ENCODE results near the gene PSMD13.

PSMD13 gene

GRCh38 chr11:271319-271715 is 34.5 kb downstream of the PSMD13 start:
- Histone ChIP-seq H3K9me3 (ENCODE audit: control extremely low read depth in 1 of 5, control insufficient read depth in 4 of 5, insufficient read depth in 2 of 5, low read depth in 1 of 5, low read length in 4 of 5) (peaks cover 0 to 1% (median 0%) of the 10 kb centered on the region in 5 experiments), H3K4me1 (ENCODE audit: control extremely low read depth in 1 of 4, control insufficient read depth in 4 of 4, insufficient read depth in 4 of 4, low read length in 3 of 4) (peaks cover 9 to 40% (median 28%) of the 10 kb centered on the region in 4 experiments), H3K27ac (ENCODE audit: insufficient read depth in 1 of 2, low read depth in 1 of 2, low read length in 2 of 2, poor library complexity in 1 of 2, severe bottlenecking in 2 of 2) (no peak overlapping the region), H3K27me3 (replicated peaks in 2 of 5; ENCODE audit: control insufficient read depth in 4 of 5, insufficient read depth in 5 of 5, low read length in 4 of 5) (no peaks in the 10 kb centered on the region), H3K4me3 (ENCODE audit: control insufficient read depth in 1 of 7, extremely low read depth in 1 of 7, insufficient read depth in 4 of 7, low read depth in 2 of 7, low read length in 6 of 7) (no peak overlapping the region), H3K36me3 (ENCODE audit: control insufficient read depth in 4 of 4, insufficient read depth in 4 of 4, low read length in 3 of 4) (peaks cover 0 to 2% (median 0%) of the 10 kb centered on the region in 4 experiments)
- POLR2A ChIA-PET = no interaction called here
- DNase-seq = no peak
- WGBS (ENCODE audit: insufficient coverage) = 97% methylated on average over 8 of the region's 8 CpGs
- CTCF ChIA-PET = interaction anchor here (1.2 to 1.8 kb wide), 4 partner anchors 10 to 20 kb away, joined by 3 to 5 read pairs (median 4); partner anchors contain the start of gene PGGHG

- 98% methylated on average over 18 of the region's 22 CpGs for WGBS (ENCODE audit: insufficient coverage)
- Histone ChIP-seq H3K36me3 (ENCODE audit: control insufficient read depth in 4 of 4, insufficient read depth in 4 of 4, low read length in 3 of 4) (peaks cover 0 to 2% (median 0%) of the 10 kb centered on the region in 4 experiments), H3K9me3 (ENCODE audit: control extremely low read depth in 1 of 5, control insufficient read depth in 4 of 5, insufficient read depth in 2 of 5, low read depth in 1 of 5, low read length in 4 of 5) (peaks cover 0 to 5% (median 0%) of the 10 kb centered on the region in 5 experiments), H3K27ac (ENCODE audit: insufficient read depth in 1 of 2, low read depth in 1 of 2, low read length in 2 of 2, poor library complexity in 1 of 2, severe bottlenecking in 2 of 2) (no peak overlapping the region), H3K27me3 (replicated peaks in 2 of 5; ENCODE audit: control insufficient read depth in 4 of 5, insufficient read depth in 5 of 5, low read length in 4 of 5) (no peaks in the 10 kb centered on the region), H3K4me1 (ENCODE audit: control extremely low read depth in 1 of 4, control insufficient read depth in 4 of 4, insufficient read depth in 4 of 4, low read length in 3 of 4) (peaks cover 9 to 40% (median 28%) of the 10 kb centered on the region in 4 experiments), H3K4me3 (ENCODE audit: control insufficient read depth in 1 of 7, extremely low read depth in 1 of 7, insufficient read depth in 4 of 7, low read depth in 2 of 7, low read length in 6 of 7) (no peak overlapping the region)
- POLR2A ChIA-PET = no interaction called here
- CTCF ChIA-PET = interaction anchor here (1.2 to 1.8 kb wide), 4 partner anchors 8 to 21 kb away, joined by 3 to 5 read pairs (median 4); partner anchors contain the start of gene PGGHG
- no peak for DNase-seq
Observed at GRCh38 chr11:272195-272930, 35.6 kb downstream of the PSMD13 start.

- Histone ChIP-seq H3K4me3 (ENCODE audit: control insufficient read depth in 1 of 7, extremely low read depth in 1 of 7, insufficient read depth in 4 of 7, low read depth in 2 of 7, low read length in 6 of 7) (no peak overlapping the region), H3K27ac (ENCODE audit: insufficient read depth in 1 of 2, low read depth in 1 of 2, low read length in 2 of 2, poor library complexity in 1 of 2, severe bottlenecking in 2 of 2) (no peak overlapping the region), H3K4me1 (ENCODE audit: control extremely low read depth in 1 of 4, control insufficient read depth in 4 of 4, insufficient read depth in 4 of 4, low read length in 3 of 4) (peaks cover 9 to 35% (median 25%) of the 10 kb centered on the region in 4 experiments), H3K27me3 (replicated peaks in 2 of 5; ENCODE audit: control insufficient read depth in 4 of 5, insufficient read depth in 5 of 5, low read length in 4 of 5) (peaks cover 0 to under 1% (median 0%) of the 10 kb centered on the region in 5 experiments), H3K9me3 (ENCODE audit: control extremely low read depth in 1 of 5, control insufficient read depth in 4 of 5, insufficient read depth in 2 of 5, low read depth in 1 of 5, low read length in 4 of 5) (peaks cover 0 to 5% (median 0%) of the 10 kb centered on the region in 5 experiments), H3K36me3 (ENCODE audit: control insufficient read depth in 4 of 4, insufficient read depth in 4 of 4, low read length in 3 of 4) (peaks cover 0 to 2% (median 0%) of the 10 kb centered on the region in 4 experiments)
- ChIA-PET CTCF (no interaction called here), POLR2A (no interaction called here)
- 99% methylated on average over 6 of the region's 6 CpGs for WGBS (ENCODE audit: insufficient coverage)
- no peak for DNase-seq
Observed at GRCh38 chr11:272931-273198, 36.1 kb downstream of the PSMD13 start.

- H3K27ac ChIP-seq (ENCODE audit: insufficient read depth in 1 of 2, low read depth in 1 of 2, low read length in 2 of 2, poor library complexity in 1 of 2, severe bottlenecking in 2 of 2) = no peak overlapping the region
- CTCF ChIA-PET = interaction anchor here (0.6 to 1.7 kb wide), 2 partner anchors 21 to 66 kb away, joined by 4 read pairs; no protein-coding TSS in a partner anchor
- H3K27me3 ChIP-seq (replicated peaks in 2 of 5; ENCODE audit: control insufficient read depth in 4 of 5, insufficient read depth in 5 of 5, low read length in 4 of 5) = peaks cover 0 to 34% (median 2%) of the 10 kb centered on the region in 5 experiments
- no peak for DNase-seq
- H3K4me3 ChIP-seq (ENCODE audit: control insufficient read depth in 1 of 7, extremely low read depth in 1 of 7, insufficient read depth in 4 of 7, low read depth in 2 of 7, low read length in 6 of 7) = no peak overlapping the region
- peaks cover 5 to 33% (median 25%) of the 10 kb centered on the region in 4 experiments for H3K4me1 ChIP-seq (ENCODE audit: control extremely low read depth in 1 of 4, control insufficient read depth in 4 of 4, insufficient read depth in 4 of 4, low read length in 3 of 4)
- POLR2A ChIA-PET = no interaction called here
- no peaks in the 10 kb centered on the region for H3K36me3 ChIP-seq (ENCODE audit: control insufficient read depth in 4 of 4, insufficient read depth in 4 of 4, low read length in 3 of 4)
- peaks cover 0 to 5% (median 0%) of the 10 kb centered on the region in 5 experiments for H3K9me3 ChIP-seq (ENCODE audit: control extremely low read depth in 1 of 5, control insufficient read depth in 4 of 5, insufficient read depth in 2 of 5, low read depth in 1 of 5, low read length in 4 of 5)
Observed at GRCh38 chr11:276219-276618, 39.4 kb downstream of the PSMD13 start.

- ChIA-PET POLR2A (no interaction called here), CTCF (interaction anchor here (1.0 to 2.5 kb wide), 4 partner anchors 9 to 27 kb away, joined by 3 to 10 read pairs (median 4); no protein-coding TSS in a partner anchor)
- H3K27ac ChIP-seq (ENCODE audit: insufficient read depth in 1 of 2, low read depth in 1 of 2, low read length in 2 of 2, poor library complexity in 1 of 2, severe bottlenecking in 2 of 2) = no peak within 1 kb of the TSS
- H3K4me3 ChIP-seq (ENCODE audit: control insufficient read depth in 1 of 7, extremely low read depth in 1 of 7, insufficient read depth in 4 of 7, low read depth in 2 of 7, low read length in 6 of 7) = peak within 1 kb of the TSS in 3 of 7 experiments; percentile 33 to 60 (median 51)
- peaks cover 0 to 53% (median 17%) of the 10 kb centered on the region in 5 experiments for H3K27me3 ChIP-seq (replicated peaks in 2 of 5; ENCODE audit: control insufficient read depth in 4 of 5, insufficient read depth in 5 of 5, low read length in 4 of 5)
- H3K36me3 ChIP-seq (ENCODE audit: control insufficient read depth in 4 of 4, insufficient read depth in 4 of 4, low read length in 3 of 4) = no peaks in the 10 kb centered on the region
- WGBS (ENCODE audit: insufficient coverage) = 96% methylated on average over 15 of the region's 21 CpGs
- peaks cover 5 to 40% (median 30%) of the 10 kb centered on the region in 4 experiments for H3K4me1 ChIP-seq (ENCODE audit: control extremely low read depth in 1 of 4, control insufficient read depth in 4 of 4, insufficient read depth in 4 of 4, low read length in 3 of 4)
- DNase-seq = no peak
- H3K9me3 ChIP-seq (ENCODE audit: control extremely low read depth in 1 of 5, control insufficient read depth in 4 of 5, insufficient read depth in 2 of 5, low read depth in 1 of 5, low read length in 4 of 5) = peaks cover 0 to 5% (median 0%) of the 10 kb centered on the region in 5 experiments
Observed at GRCh38 chr11:278001-278951, 41.5 kb downstream of the PSMD13 start, which contains the start of gene NLRP6. TSS of gene NLRP6 (plus strand) at chr11:278407. CDS start at chr11:278570, 163 bp downstream.

GRCh38 chr11:279040-279965 is 42.5 kb downstream of the PSMD13 start:
- no peaks in the 10 kb centered on the region for H3K36me3 ChIP-seq (ENCODE audit: control insufficient read depth in 4 of 4, insufficient read depth in 4 of 4, low read length in 3 of 4)
- H3K9me3 ChIP-seq (ENCODE audit: control extremely low read depth in 1 of 5, control insufficient read depth in 4 of 5, insufficient read depth in 2 of 5, low read depth in 1 of 5, low read length in 4 of 5) = peaks cover 0 to 5% (median 0%) of the 10 kb centered on the region in 5 experiments
- ChIA-PET CTCF (interaction anchor here (1.6 to 2.5 kb wide), 3 partner anchors 8 to 28 kb away, joined by 4 to 10 read pairs (median 5); no protein-coding TSS in a partner anchor), POLR2A (no interaction called here)
- DNase-seq = peak in 1 of 3 donors; percentile 50
- H3K4me3 ChIP-seq (ENCODE audit: control insufficient read depth in 1 of 7, extremely low read depth in 1 of 7, insufficient read depth in 4 of 7, low read depth in 2 of 7, low read length in 6 of 7) = peak overlapping the region in 3 of 7 experiments; percentile 39 to 60 (median 51)
- peaks cover 0 to 61% (median 19%) of the 10 kb centered on the region in 5 experiments for H3K27me3 ChIP-seq (replicated peaks in 2 of 5; ENCODE audit: control insufficient read depth in 4 of 5, insufficient read depth in 5 of 5, low read length in 4 of 5)
- 10% methylated on average over 88 of the region's 97 CpGs for WGBS (ENCODE audit: insufficient coverage)
- H3K27ac ChIP-seq (ENCODE audit: insufficient read depth in 1 of 2, low read depth in 1 of 2, low read length in 2 of 2, poor library complexity in 1 of 2, severe bottlenecking in 2 of 2) = no peak overlapping the region
- H3K4me1 ChIP-seq (ENCODE audit: control extremely low read depth in 1 of 4, control insufficient read depth in 4 of 4, insufficient read depth in 4 of 4, low read length in 3 of 4) = peaks cover 5 to 40% (median 30%) of the 10 kb centered on the region in 4 experiments

Data from common myeloid progenitor, CD34-positive (primary cell).